B cell (primary cell): Measurements from ENCODE around the gene ZNF547. TPM values are rescaled to one million over a fixed set of nuclear protein-coding genes. Genes with fewer than 3 reads are reported as not detected.

Source experiments
- ATAC-seq: fragments of 200-7000 bp; cut with Tn5 transposase; one replicate; pipeline ENCODE4 v1.10.0; 2021; ENCODE audit warnings: low read depth, mild to moderate bottlenecking, moderate number of reproducible peaks, moderate library complexity
- CTCF ChIA-PET: fragments of 350-600 bp; sonication (Branson Sonifier 250); formaldehyde crosslinking; loops from one replicate; lab custom pipeline; 2021; ENCODE audit warnings: antibody characterized with exemption, inconsistent platforms; lab: Charles Lee
- POLR2A ChIA-PET: fragments of 350-600 bp; sonication (Branson Sonifier 250); formaldehyde crosslinking; loops from one replicate; lab custom pipeline; 2021; ENCODE audit warnings: antibody characterized with exemption; lab: Charles Lee
- DNase-seq: peaks from one replicate; pipeline ENCODE4 v3.0.0; 2013
- H2AFZ ChIP-seq: 2 replicates; pipeline ENCODE4 v1.6.1; 2012; ENCODE audit warnings: mild to moderate bottlenecking, low read depth, low read length; ENCODE audit not compliant: insufficient read depth, poor library complexity, severe bottlenecking
- H3K27ac ChIP-seq, 2 donors: 1 replicate in 1 of 2; 2 replicates in 1 of 2; pipeline ENCODE4 v1.5.1; 2012 to 2013; ENCODE audit warnings: low read length in 2 of 2, mild to moderate bottlenecking in 2 of 2, moderate library complexity in 1 of 2
- H3K27me3 ChIP-seq, 4 experiments: fragments of 200-600 bp in 1 of 4; sonication (generic) in 1 of 4; replicated peaks in 1 of 4; 1 replicate in 2 of 4; 2 replicates in 2 of 4; pipeline versions ENCODE4 v1.6.1 to v1.7.0; 2013 to 2016; ENCODE audit warnings: low read length in 3 of 4, mild to moderate bottlenecking in 2 of 4, mixed read lengths in 1 of 4, moderate library complexity in 1 of 4; ENCODE audit not compliant: insufficient read depth in 4 of 4, control insufficient read depth in 3 of 4; ENCODE audit errors: control extremely low read depth in 1 of 4
- H3K36me3 ChIP-seq, 2 experiments: replicated peaks in 1 of 2; 1 replicate in 1 of 2; 2 replicates in 1 of 2; pipeline versions ENCODE4 v1.6.1 to v1.7.1; 2013; ENCODE audit warnings: low read length in 1 of 2; ENCODE audit not compliant: insufficient read depth in 2 of 2, control insufficient read depth in 1 of 2; ENCODE audit errors: control extremely low read depth in 1 of 2, extremely low read depth in 1 of 2
- H3K4me1 ChIP-seq, 2 donors: fragments of 200-600 bp in 1 of 2; sonication (generic) in 1 of 2; 1 replicate in 1 of 2; 2 replicates in 1 of 2; pipeline versions ENCODE4 v1.5.1 to v1.6.1; 2013 to 2017; ENCODE audit warnings: low read length in 2 of 2; ENCODE audit not compliant: control insufficient read depth in 2 of 2, insufficient read depth in 2 of 2
- H3K4me2 ChIP-seq: replicated peaks from 2 replicates; pipeline ENCODE3; 2012; ENCODE audit warnings: mild to moderate bottlenecking, low read depth, low read length; ENCODE audit not compliant: poor library complexity, severe bottlenecking
- H3K4me3 ChIP-seq, 5 experiments: fragments of 200-600 bp in 1 of 5; sonication (generic) in 1 of 5; 1 replicate in 3 of 5; 2 replicates in 2 of 5; pipeline versions ENCODE4 v1.5.1 to v1.7.0; 2011 to 2016; ENCODE audit warnings: low read length in 4 of 5, mild to moderate bottlenecking in 4 of 5, low read depth in 2 of 5, control low read depth in 1 of 5, moderate library complexity in 1 of 5; ENCODE audit not compliant: insufficient read depth in 1 of 5; ENCODE audit errors: control extremely low read depth in 1 of 5, extremely low read depth in 1 of 5
- H3K79me2 ChIP-seq: fragments of 200-600 bp; sonication (generic); one replicate; pipeline ENCODE4 v1.6.0; 2016; ENCODE audit warnings: low read length; ENCODE audit not compliant: control insufficient read depth, insufficient read depth
- H3K9ac ChIP-seq: fragments of 200-600 bp; sonication (generic); 2 replicates; pipeline ENCODE4 v1.6.1; 2017; ENCODE audit warnings: mild to moderate bottlenecking, low read length, moderate library complexity
- H3K9me3 ChIP-seq, 3 donors: one replicate each; pipeline versions ENCODE4 v1.6.1 to v1.7.1; 2013; ENCODE audit warnings: low read length in 2 of 3; ENCODE audit not compliant: control insufficient read depth in 2 of 3, insufficient read depth in 1 of 3; ENCODE audit errors: control extremely low read depth in 1 of 3
- H4K20me1 ChIP-seq: 2 replicates; pipeline ENCODE4 v1.6.0; 2012; ENCODE audit warnings: mild to moderate bottlenecking, low read length; ENCODE audit not compliant: insufficient read depth, control insufficient read depth, poor library complexity, severe bottlenecking
- H3K27ac Mint-ChIP-seq: one replicate; pipeline ENCODE4 v1.8.0; 2021; ENCODE audit warnings: mixed read lengths
- H3K27me3 Mint-ChIP-seq: one replicate; pipeline ENCODE4 v1.8.0; 2021; ENCODE audit warnings: mixed read lengths
- H3K4me1 Mint-ChIP-seq: one replicate; pipeline ENCODE4 v1.8.0; 2021; ENCODE audit warnings: mixed read lengths
- H3K4me3 Mint-ChIP-seq: one replicate; pipeline ENCODE4 v1.8.0; 2021; ENCODE audit warnings: mixed read lengths
- H3K9me3 Mint-ChIP-seq: one replicate; pipeline ENCODE4 v1.8.0; 2022; ENCODE audit warnings: mixed read lengths; ENCODE audit not compliant: insufficient read depth
- EZH2 ChIP-seq: IDR thresholded peaks from 2 replicates; pipeline ENCODE4 v1.6.1; 2012; ENCODE audit warnings: borderline replicate concordance, low read depth, mild to moderate bottlenecking, moderate library complexity, low read length; ENCODE audit not compliant: insufficient read depth, poor library complexity, severe bottlenecking
- WGBS: methylation state at CpG from one replicate; pipeline ENCODE4 v1.1.5; 2013; ENCODE audit warnings: missing lambda C conversion rate; ENCODE audit not compliant: insufficient coverage; 5-methylcytosine and 5-hydroxymethylcytosine counted together
- intact Hi-C: fragments of 100-400 bp; cut with micrococcal nuclease; formaldehyde crosslinking; loops from one replicate; pipeline ENCODE4 v1.10.0; 2022
- polyA plus RNA-seq: library from polyadenylated mRNA; depleted of rRNA; stranded (reverse); fragments of >200 nt; gene quantifications from 2 replicates; pipeline ENCODE4 v1.2.3, GENCODE V29; 2012
- total RNA-seq, 2 donors: library from RNA; stranded (reverse); fragments of 120-200 nt in 1 of 2; gene quantifications; 1 replicate in 1 of 2; 2 replicates in 1 of 2; pipeline versions ENCODE4 v1.2.3 to v1.2.4, GENCODE V29; 2013 to 2022
- TF ChIP-seq, protein P1 (sequence below): fragments of 200-600 bp; IDR thresholded peaks from one replicate; pipeline ENCODE4 v1.8.0; 2022; ENCODE audit warnings: antibody characterized with exemption, mild to moderate bottlenecking

ZNF547 gene
- total and polyA plus RNA-seq, 2 donors (not counting 1 experiment from before 2014, with no cell fraction given), result 2.6 to 9.7 TPM

DNA sequence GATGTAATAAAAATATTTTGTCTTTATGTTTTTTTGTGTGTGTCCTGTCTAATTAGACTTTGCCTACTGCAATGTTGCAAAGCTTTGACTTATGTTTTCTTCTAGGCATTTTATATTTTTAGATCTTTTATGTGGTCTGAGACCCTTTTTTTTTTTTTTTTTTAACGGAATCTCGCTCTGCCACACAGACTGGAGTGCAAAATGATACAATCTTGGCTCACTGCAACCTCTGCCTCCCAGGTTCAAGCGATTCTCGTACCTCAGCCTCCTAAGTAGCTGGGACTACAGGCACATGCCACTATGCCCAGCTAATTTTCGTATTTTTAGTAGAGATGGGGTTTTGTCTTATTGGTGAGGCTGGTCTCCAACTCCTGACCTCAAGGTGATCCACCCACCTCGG, 20.8 kb upstream of the ZNF547 start:
- ATAC-seq, result no peak
- Mint-ChIP-seq H3K27ac (no peak overlapping the region), H3K4me1 (no peaks in the 10 kb centered on the region), H3K27me3 (peaks cover 3% of the 10 kb centered on the region), H3K4me3 (no peak overlapping the region), H3K9me3 (no peaks in the 10 kb centered on the region)
- CTCF ChIA-PET, result interaction anchor here (0.6 kb wide), 1 partner anchor 563 kb away, joined by 3 read pairs; no protein-coding TSS in a partner anchor
- Histone ChIP-seq H3K4me1 (no peaks in the 10 kb centered on the region), H3K27me3 (peaks cover 0 to 3% (median 0%) of the 10 kb centered on the region in 4 experiments), H3K79me2 (no peaks in the 10 kb centered on the region), H4K20me1 (no peaks in the 10 kb centered on the region), H3K27ac (no peak overlapping the region), H3K4me3 (no peak overlapping the region), H3K9ac (no peak overlapping the region), H2AFZ (no peak overlapping the region), H3K9me3 (no peaks in the 10 kb centered on the region), H3K4me2 (no peak overlapping the region), H3K36me3 (no peaks in the 10 kb centered on the region)
- intact Hi-C loops, result no loop called here
- no CpG with 5 or more reads among the region's 6 CpGs for WGBS
- TF ChIP-seq, protein P1, sequence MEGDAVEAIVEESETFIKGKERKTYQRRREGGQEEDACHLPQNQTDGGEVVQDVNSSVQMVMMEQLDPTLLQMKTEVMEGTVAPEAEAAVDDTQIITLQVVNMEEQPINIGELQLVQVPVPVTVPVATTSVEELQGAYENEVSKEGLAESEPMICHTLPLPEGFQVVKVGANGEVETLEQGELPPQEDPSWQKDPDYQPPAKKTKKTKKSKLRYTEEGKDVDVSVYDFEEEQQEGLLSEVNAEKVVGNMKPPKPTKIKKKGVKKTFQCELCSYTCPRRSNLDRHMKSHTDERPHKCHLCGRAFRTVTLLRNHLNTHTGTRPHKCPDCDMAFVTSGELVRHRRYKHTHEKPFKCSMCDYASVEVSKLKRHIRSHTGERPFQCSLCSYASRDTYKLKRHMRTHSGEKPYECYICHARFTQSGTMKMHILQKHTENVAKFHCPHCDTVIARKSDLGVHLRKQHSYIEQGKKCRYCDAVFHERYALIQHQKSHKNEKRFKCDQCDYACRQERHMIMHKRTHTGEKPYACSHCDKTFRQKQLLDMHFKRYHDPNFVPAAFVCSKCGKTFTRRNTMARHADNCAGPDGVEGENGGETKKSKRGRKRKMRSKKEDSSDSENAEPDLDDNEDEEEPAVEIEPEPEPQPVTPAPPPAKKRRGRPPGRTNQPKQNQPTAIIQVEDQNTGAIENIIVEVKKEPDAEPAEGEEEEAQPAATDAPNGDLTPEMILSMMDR, result no peak
- TF ChIP-seq EZH2, result no peak
- POLR2A ChIA-PET, result no interaction called here
- no peak for DNase-seq

DNA sequence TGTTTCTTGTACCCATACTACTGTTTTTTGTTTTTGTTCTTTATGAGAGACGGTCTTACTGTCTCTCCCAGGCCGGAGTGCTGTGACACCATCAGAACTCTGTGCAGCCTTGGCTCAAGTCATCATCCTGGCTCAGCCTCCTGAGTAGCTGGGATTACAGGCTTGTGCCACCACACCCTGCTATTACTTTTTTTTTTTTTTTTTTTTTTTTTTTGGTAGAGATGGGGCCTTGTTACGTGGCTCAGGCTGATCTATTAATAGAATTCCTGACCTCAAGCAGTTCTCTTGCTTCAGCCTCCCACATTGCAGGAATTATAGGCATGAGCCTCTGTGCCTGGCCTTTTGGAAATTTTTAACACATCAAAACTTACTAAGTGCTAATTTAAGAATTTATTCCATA, 15.2 kb upstream of the ZNF547 start:
- POLR2A ChIA-PET, result interaction anchor here (0.7 kb wide), 1 partner anchor 126 kb away, joined by 5 read pairs; no protein-coding TSS in a partner anchor
- H3K4me1 Mint-ChIP-seq, result peaks cover 25% of the 10 kb centered on the region

More for the DNA sequence above, 15.2 kb upstream of the ZNF547 start:
- Histone ChIP-seq H3K27me3 (peaks cover 0 to 3% (median 0%) of the 10 kb centered on the region in 4 experiments), H3K9me3 (peaks cover 0 to 4% (median 0%) of the 10 kb centered on the region in 3 donors), H3K4me2 (no peak overlapping the region), H3K27ac (no peak overlapping the region), H2AFZ (no peak overlapping the region), H3K79me2 (peaks cover 20% of the 10 kb centered on the region), H4K20me1 (no peaks in the 10 kb centered on the region), H3K9ac (no peak overlapping the region), H3K4me1 (peaks cover 15 to 19% of the 10 kb centered on the region in 2 donors), H3K4me3 (no peak overlapping the region), H3K36me3 (no peaks in the 10 kb centered on the region)
- H3K27me3 Mint-ChIP-seq, result peaks cover 7% of the 10 kb centered on the region
- TF ChIP-seq EZH2, result no peak
- TF ChIP-seq, protein P1, result no peak
- no peak overlapping the region for H3K4me3 Mint-ChIP-seq
- H3K9me3 Mint-ChIP-seq, result peaks cover 3% of the 10 kb centered on the region
- no peak overlapping the region for H3K27ac Mint-ChIP-seq
- WGBS, result no CpG with 5 or more reads among the region's 3 CpGs
- ATAC-seq (no peak), DNase-seq (no peak)
- CTCF ChIA-PET, result no interaction called here
- intact Hi-C loops, result no loop called here
